Small intestine (tissue), 7 donors: Measurements from ENCODE around the gene KMT2B. TPM values are rescaled to one million over a fixed set of nuclear protein-coding genes. Genes with fewer than 3 reads are reported as not detected.

Experiments
- DNase-seq, 2 donors: peaks; one replicate each; pipeline versions ENCODE4 v3.0.0 to v3.0.0-alpha.2; 2013
- FAIRE-seq: peaks from 2 replicates; lab custom pipeline; 2012; peaks lifted over from hg19 to GRCh38; lab: Jason Lieb, UNC
- H3K27ac ChIP-seq, 3 donors: one replicate each; pipeline ENCODE4 v1.5.1; 2013; ENCODE audit warnings: low read length in 2 of 3, mild to moderate bottlenecking in 2 of 3, control low read depth in 1 of 3, inconsistent platforms in 1 of 3, low read depth in 1 of 3, moderate library complexity in 1 of 3
- H3K27me3 ChIP-seq, 3 donors: one replicate each; pipeline ENCODE4 v1.6.1; 2013; ENCODE audit warnings: low read length in 3 of 3, inconsistent platforms in 1 of 3; ENCODE audit not compliant: control insufficient read depth in 3 of 3, insufficient read depth in 3 of 3
- H3K36me3 ChIP-seq, 3 donors: one replicate each; pipeline ENCODE4 v1.6.1; 2013; ENCODE audit warnings: low read length in 3 of 3, inconsistent platforms in 1 of 3, low read depth in 1 of 3, mild to moderate bottlenecking in 1 of 3, moderate library complexity in 1 of 3; ENCODE audit not compliant: control insufficient read depth in 3 of 3, insufficient read depth in 2 of 3
- H3K4me1 ChIP-seq, 3 donors: one replicate each; pipeline ENCODE4 v1.6.1; 2013; ENCODE audit warnings: low read length in 2 of 3, inconsistent platforms in 1 of 3, low read depth in 1 of 3, mild to moderate bottlenecking in 1 of 3, moderate library complexity in 1 of 3; ENCODE audit not compliant: control insufficient read depth in 3 of 3, insufficient read depth in 2 of 3
- H3K4me3 ChIP-seq, 3 donors: one replicate each; pipeline ENCODE4 v1.5.1; 2013; ENCODE audit warnings: low read length in 3 of 3, control low read depth in 1 of 3, inconsistent platforms in 1 of 3, low read depth in 1 of 3, mild to moderate bottlenecking in 1 of 3, moderate library complexity in 1 of 3
- H3K9me3 ChIP-seq, 2 donors: one replicate each; pipeline ENCODE4 v1.6.1; 2013; ENCODE audit warnings: low read depth in 1 of 2, low read length in 1 of 2; ENCODE audit not compliant: control insufficient read depth in 2 of 2, insufficient read depth in 1 of 2
- whole genome bisulfite sequencing, 3 donors: extraction: QIAGEN DNeasy Blood & Tissue Kit; methylation state at CpG; one replicate each; pipeline ENCODE4 v1.1.7; 2013; 5-methylcytosine and 5-hydroxymethylcytosine counted together
- polyA plus RNA-seq, 4 donors: library from polyadenylated mRNA; stranded (reverse) in 3 of 4; unstranded in 1 of 4; fragments of 200-250 nt in 3 of 4; fragments of 120-200 nt in 1 of 4; gene quantifications; one replicate each; pipeline versions ENCODE4 v1.2.1 to v1.2.3, GENCODE V29; 2013
- donor health status: healthy with polysubstance abuse.
- donor health status: control.
- donor health status: control.
- donor health status: Bipolar disorder and iron deficiency.
- donor health status: healthy.

Gene KMT2B
- polyA plus RNA-seq, 4 donors, result 21.6 to 47.9 (median 26.3) TPM

- Histone ChIP-seq H3K27ac (no peak overlapping the region), H3K27me3 (no peaks in the 10 kb centered on the region), H3K9me3 (no peaks in the 10 kb centered on the region), H3K4me3 (no peak overlapping the region), H3K36me3 (peaks cover 0 to 45% (median 6%) of the 10 kb centered on the region in 3 donors), H3K4me1 (peaks cover 0 to 14% (median 0%) of the 10 kb centered on the region in 3 donors)
- WGBS, 3 donors, result 79 to 86% (median 79%) methylated on average over 22 to 28 of the region's 28 CpGs
- no peak for DNase-seq
- FAIRE-seq, result no peak
Observed at GRCh38 chr19:35783469-35784434, 65.9 kb downstream of the KMT2B start.

GRCh38 chr19:35784503-35785338 is 66.9 kb downstream of the KMT2B start:
- FAIRE-seq, result no peak
- H3K9me3 ChIP-seq, result no peaks in the 10 kb centered on the region
- peaks cover 0 to 14% (median 0%) of the 10 kb centered on the region in 3 donors for H3K4me1 ChIP-seq
- no peaks in the 10 kb centered on the region for H3K27me3 ChIP-seq
- H3K27ac ChIP-seq, result no peak overlapping the region
- 83 to 94% (median 92%) methylated on average over 37 to 45 of the region's 45 CpGs for WGBS, 3 donors
- DNase-seq, result no peak
- peaks cover 0 to 42% (median 6%) of the 10 kb centered on the region in 3 donors for H3K36me3 ChIP-seq
- no peak overlapping the region for H3K4me3 ChIP-seq

- DNase-seq (no peak), FAIRE-seq (no peak)
- WGBS, 3 donors, result 91 to 98% (median 96%) methylated on average over 10 of the region's 10 CpGs
- H3K9me3 ChIP-seq, result no peaks in the 10 kb centered on the region
- no peak overlapping the region for H3K27ac ChIP-seq
- no peak overlapping the region for H3K4me3 ChIP-seq
- no peaks in the 10 kb centered on the region for H3K27me3 ChIP-seq
- H3K4me1 ChIP-seq, result peaks cover 0 to 14% (median 0%) of the 10 kb centered on the region in 3 donors
- H3K36me3 ChIP-seq, result peaks cover 0 to 37% (median 4%) of the 10 kb centered on the region in 3 donors
Observed at GRCh38 chr19:35785339-35785627, 67.5 kb downstream of the KMT2B start.

DNA sequence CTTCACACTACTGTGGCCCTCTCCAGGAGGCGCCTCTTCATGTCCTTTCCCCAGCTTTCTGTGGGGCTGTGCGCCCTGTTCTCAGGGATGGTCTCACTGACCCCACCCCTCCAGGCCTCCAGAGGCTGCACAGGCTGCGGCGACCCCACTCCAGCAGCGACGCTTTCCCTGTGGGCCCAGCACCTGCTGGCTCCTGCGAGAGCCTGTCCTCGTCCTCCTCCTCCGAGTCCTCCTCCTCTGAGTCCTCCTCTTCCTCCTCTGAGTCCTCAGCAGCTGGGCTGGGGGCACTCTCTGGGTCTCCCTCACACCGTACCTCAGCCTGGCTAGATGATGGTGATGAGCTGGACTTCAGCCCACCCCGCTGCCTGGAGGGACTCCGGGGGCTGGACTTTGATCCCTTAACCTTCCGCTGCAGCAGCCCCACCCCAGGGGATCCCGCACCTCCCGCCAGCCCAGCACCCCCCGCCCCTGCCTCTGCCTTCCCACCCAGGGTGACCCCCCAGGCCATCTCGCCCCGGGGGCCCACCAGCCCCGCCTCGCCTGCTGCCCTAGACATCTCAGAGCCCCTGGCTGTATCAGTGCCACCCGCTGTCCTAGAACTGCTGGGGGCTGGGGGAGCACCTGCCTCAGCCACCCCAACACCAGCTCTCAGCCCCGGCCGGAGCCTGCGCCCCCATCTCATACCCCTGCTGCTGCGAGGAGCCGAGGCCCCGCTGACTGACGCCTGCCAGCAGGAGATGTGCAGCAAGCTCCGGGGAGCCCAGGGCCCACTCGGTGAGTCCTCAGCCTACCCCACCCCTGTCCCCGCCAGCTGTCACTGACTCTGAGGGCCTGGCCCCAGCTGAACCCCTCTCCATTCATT is 68.7 kb downstream of the KMT2B start:
- peaks cover 0 to 14% (median 0%) of the 10 kb centered on the region in 3 donors for H3K4me1 ChIP-seq
- DNase-seq, result peak in 1 of 2 donors; percentile 57
- no peak overlapping the region for H3K4me3 ChIP-seq
- H3K36me3 ChIP-seq, result peaks cover 0 to 26% (median 2%) of the 10 kb centered on the region in 3 donors
- no peaks in the 10 kb centered on the region for H3K27me3 ChIP-seq
- no peak overlapping the region for H3K27ac ChIP-seq
- FAIRE-seq, result no peak
- WGBS, 3 donors, result 65 to 79% (median 76%) methylated on average over 23 to 31 of the region's 31 CpGs
- no peaks in the 10 kb centered on the region for H3K9me3 ChIP-seq

DNA sequence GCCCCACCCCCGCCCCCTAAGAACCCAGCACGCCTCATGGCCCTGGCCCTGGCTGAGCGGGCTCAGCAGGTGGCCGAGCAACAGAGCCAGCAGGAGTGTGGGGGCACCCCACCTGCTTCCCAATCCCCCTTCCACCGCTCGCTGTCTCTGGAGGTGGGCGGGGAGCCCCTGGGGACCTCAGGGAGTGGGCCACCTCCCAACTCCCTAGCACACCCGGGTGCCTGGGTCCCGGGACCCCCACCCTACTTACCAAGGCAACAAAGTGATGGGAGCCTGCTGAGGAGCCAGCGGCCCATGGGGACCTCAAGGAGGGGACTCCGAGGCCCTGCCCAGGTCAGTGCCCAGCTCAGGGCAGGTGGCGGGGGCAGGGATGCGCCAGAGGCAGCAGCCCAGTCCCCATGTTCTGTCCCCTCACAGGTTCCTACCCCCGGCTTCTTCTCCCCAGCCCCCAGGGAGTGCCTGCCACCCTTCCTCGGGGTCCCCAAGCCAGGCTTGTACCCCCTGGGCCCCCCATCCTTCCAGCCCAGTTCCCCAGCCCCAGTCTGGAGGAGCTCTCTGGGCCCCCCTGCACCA is 69.5 kb downstream of the KMT2B start:
- peaks cover 0 to 18% (median 2%) of the 10 kb centered on the region in 3 donors for H3K36me3 ChIP-seq
- FAIRE-seq, result no peak
- 91 to 94% (median 92%) methylated on average over 15 of the region's 15 CpGs for WGBS, 3 donors

More for the DNA sequence above, 69.5 kb downstream of the KMT2B start:
- no peak overlapping the region for H3K27ac ChIP-seq
- peaks cover 0 to 14% (median 0%) of the 10 kb centered on the region in 3 donors for H3K4me1 ChIP-seq
- DNase-seq, result no peak
- H3K9me3 ChIP-seq, result no peaks in the 10 kb centered on the region
- no peaks in the 10 kb centered on the region for H3K27me3 ChIP-seq
- no peak overlapping the region for H3K4me3 ChIP-seq

Other genes with a start within 250 kb of the KMT2B start
- under 1 TPM in 1 of 4 donors, not detected in 3; 0.37 TPM for gene KRTDAP, start 227.5 kb upstream of the KMT2B start, polyA plus RNA-seq
- 10 to 100 TPM in 1 of 4 donors, 1 to 10 TPM in 2, not detected in 1; 4.7 to 36.9 (median 7.6) TPM for gene DMKN, start 204.4 kb upstream of the KMT2B start, polyA plus RNA-seq
- gene SBSN, start 189.7 kb upstream of the KMT2B start, polyA plus RNA-seq, result 1 to 10 TPM in 1 of 4 donors, under 1 TPM in 2, not detected in 1; 0.07 to 1.8 (median 0.54) TPM
- gene GAPDHS, start 184.5 kb upstream of the KMT2B start, polyA plus RNA-seq, result not detected
- gene TMEM147, start 172.4 kb upstream of the KMT2B start, polyA plus RNA-seq, result 100 to 1,000 TPM in 1 of 4 donors, 10 to 100 TPM in 3; 40.3 to 149 (median 77.5) TPM
- under 1 TPM in 1 of 4 donors, not detected in 3; 0.36 TPM for gene ATP4A, start 154.3 kb upstream of the KMT2B start, polyA plus RNA-seq
- gene PMIS2, start 131.8 kb upstream of the KMT2B start, polyA plus RNA-seq, result not detected
- 10 to 100 TPM in 1 of 4 donors, 1 to 10 TPM in 2, under 1 TPM in 1; 0.67 to 12.6 (median 5.5) TPM for gene HAUS5, start 105.3 kb upstream of the KMT2B start, polyA plus RNA-seq
- gene RBM42, start 89.0 kb upstream of the KMT2B start, polyA plus RNA-seq, result 10 to 100 TPM; 59.7 to 71.5 (median 64.9) TPM
- gene ETV2, start 76.3 kb upstream of the KMT2B start, polyA plus RNA-seq, result 1 to 10 TPM; 2.1 to 7.3 (median 4.2) TPM
- gene COX6B1, start 69.7 kb upstream of the KMT2B start, polyA plus RNA-seq, result 1,000 to 10,000 TPM in 3 of 4 donors, 100 to 1,000 TPM in 1; 326 to 2,391 (median 1,554) TPM
- gene UPK1A, start 51.5 kb upstream of the KMT2B start, polyA plus RNA-seq, result under 1 TPM in 1 of 4 donors, not detected in 3; 0.07 TPM
- gene ZBTB32, start 13.4 kb upstream of the KMT2B start, polyA plus RNA-seq, result under 1 TPM in 2 of 4 donors, not detected in 2; 0.22 to 0.35 TPM
- gene IGFLR1, start 24.4 kb downstream of the KMT2B start, polyA plus RNA-seq, result 10 to 100 TPM in 3 of 4 donors, 1 to 10 TPM in 1; 4.3 to 17.8 (median 12.1) TPM
- 10 to 100 TPM; 14.6 to 99.7 (median 34.7) TPM for gene U2AF1L4, start 27.4 kb downstream of the KMT2B start, polyA plus RNA-seq
- gene PSENEN, start 27.6 kb downstream of the KMT2B start, polyA plus RNA-seq, result 10 to 100 TPM; 59.7 to 95.9 (median 70.1) TPM
- 10 to 100 TPM in 3 of 4 donors, 1 to 10 TPM in 1; 9.6 to 58.6 (median 26.7) TPM for gene LIN37, start 30.6 kb downstream of the KMT2B start, polyA plus RNA-seq
- 10 to 100 TPM in 2 of 4 donors, 1 to 10 TPM in 2; 2.0 to 41.7 (median 11.5) TPM for gene HSPB6, start 39.0 kb downstream of the KMT2B start, polyA plus RNA-seq
- gene PROSER3, start 40.2 kb downstream of the KMT2B start, polyA plus RNA-seq, result 10 to 100 TPM in 2 of 4 donors, 1 to 10 TPM in 2; 1.8 to 15.0 (median 6.2) TPM
- gene ARHGAP33, start 57.6 kb downstream of the KMT2B start, polyA plus RNA-seq, result 10 to 100 TPM in 1 of 4 donors, 1 to 10 TPM in 3; 1.1 to 16.2 (median 5.0) TPM
- under 1 TPM in 2 of 4 donors, not detected in 2; 0.24 to 0.54 TPM for gene PRODH2, start 94.8 kb downstream of the KMT2B start, polyA plus RNA-seq
- gene NPHS1, start 134.5 kb downstream of the KMT2B start, polyA plus RNA-seq, result under 1 TPM in 2 of 4 donors, not detected in 2; 0.06 to 0.52 TPM
- gene KIRREL2, start 138.9 kb downstream of the KMT2B start, polyA plus RNA-seq, result under 1 TPM in 2 of 4 donors, not detected in 2; 0.10 to 0.62 TPM
- gene APLP1, start 150.6 kb downstream of the KMT2B start, polyA plus RNA-seq, result 10 to 100 TPM in 1 of 4 donors, 1 to 10 TPM in 2, not detected in 1; 3.6 to 13.8 (median 4.7) TPM
- 1 to 10 TPM; 5.1 to 7.6 (median 6.4) TPM for gene NFKBID, start 182.5 kb downstream of the KMT2B start, polyA plus RNA-seq
- 10 to 100 TPM in 2 of 4 donors, 1 to 10 TPM in 2; 2.7 to 17.6 (median 11.0) TPM for gene HCST, start 184.5 kb downstream of the KMT2B start, polyA plus RNA-seq
- 100 to 1,000 TPM in 1 of 4 donors, 10 to 100 TPM in 3; 15.9 to 128 (median 63.8) TPM for gene TYROBP, start 190.3 kb downstream of the KMT2B start, polyA plus RNA-seq
- 10 to 100 TPM in 2 of 4 donors, 1 to 10 TPM in 2; 3.5 to 11.7 (median 8.7) TPM for gene LRFN3, start 218.4 kb downstream of the KMT2B start, polyA plus RNA-seq